ENCODE measurements around the gene PKD2L2.
"Not testable (repeated sequence)": the region's sequence is repeated elsewhere in the genome, so short reads cannot be mapped to it uniquely, and the experiment has no call there.

PKD2L2 gene

GRCh38 chr5:137954131-137954879, 65.0 kb downstream of the PKD2L2 start:
- H3K4me3 ChIP-seq (ENCODE audit: low read depth, low read length): no peak overlapping the region
- TF ChIP-seq, protein P1, sequence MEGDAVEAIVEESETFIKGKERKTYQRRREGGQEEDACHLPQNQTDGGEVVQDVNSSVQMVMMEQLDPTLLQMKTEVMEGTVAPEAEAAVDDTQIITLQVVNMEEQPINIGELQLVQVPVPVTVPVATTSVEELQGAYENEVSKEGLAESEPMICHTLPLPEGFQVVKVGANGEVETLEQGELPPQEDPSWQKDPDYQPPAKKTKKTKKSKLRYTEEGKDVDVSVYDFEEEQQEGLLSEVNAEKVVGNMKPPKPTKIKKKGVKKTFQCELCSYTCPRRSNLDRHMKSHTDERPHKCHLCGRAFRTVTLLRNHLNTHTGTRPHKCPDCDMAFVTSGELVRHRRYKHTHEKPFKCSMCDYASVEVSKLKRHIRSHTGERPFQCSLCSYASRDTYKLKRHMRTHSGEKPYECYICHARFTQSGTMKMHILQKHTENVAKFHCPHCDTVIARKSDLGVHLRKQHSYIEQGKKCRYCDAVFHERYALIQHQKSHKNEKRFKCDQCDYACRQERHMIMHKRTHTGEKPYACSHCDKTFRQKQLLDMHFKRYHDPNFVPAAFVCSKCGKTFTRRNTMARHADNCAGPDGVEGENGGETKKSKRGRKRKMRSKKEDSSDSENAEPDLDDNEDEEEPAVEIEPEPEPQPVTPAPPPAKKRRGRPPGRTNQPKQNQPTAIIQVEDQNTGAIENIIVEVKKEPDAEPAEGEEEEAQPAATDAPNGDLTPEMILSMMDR (IDR thresholded peaks at IDR 0.05; ENCODE audit: borderline replicate concordance, insufficient read depth, low read depth, low read length): no peak

DNA sequence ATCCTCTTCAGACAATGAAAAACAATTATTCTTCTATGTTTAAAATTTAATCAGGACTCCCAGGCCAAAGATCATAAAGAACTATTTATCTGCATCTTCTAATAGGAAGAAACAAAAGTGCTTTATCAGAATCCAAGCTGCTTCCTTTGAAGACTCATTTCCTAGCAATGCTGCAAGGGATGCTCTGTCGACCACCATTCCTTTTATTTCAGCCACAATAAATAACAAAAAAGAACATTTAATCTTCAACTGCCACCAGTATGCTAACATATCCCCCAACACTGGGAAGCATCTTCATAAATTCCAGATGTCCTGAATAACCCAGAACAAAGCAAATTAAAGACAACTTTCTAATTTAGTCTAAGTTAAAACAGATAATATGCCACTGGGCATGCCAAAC, 68.7 kb downstream of the PKD2L2 start:
- TF ChIP-seq, protein P1 (IDR thresholded peaks at IDR 0.05; ENCODE audit: borderline replicate concordance, insufficient read depth, low read depth, low read length): no peak
- H3K4me3 ChIP-seq (ENCODE audit: low read depth, low read length): no peak overlapping the region

DNA sequence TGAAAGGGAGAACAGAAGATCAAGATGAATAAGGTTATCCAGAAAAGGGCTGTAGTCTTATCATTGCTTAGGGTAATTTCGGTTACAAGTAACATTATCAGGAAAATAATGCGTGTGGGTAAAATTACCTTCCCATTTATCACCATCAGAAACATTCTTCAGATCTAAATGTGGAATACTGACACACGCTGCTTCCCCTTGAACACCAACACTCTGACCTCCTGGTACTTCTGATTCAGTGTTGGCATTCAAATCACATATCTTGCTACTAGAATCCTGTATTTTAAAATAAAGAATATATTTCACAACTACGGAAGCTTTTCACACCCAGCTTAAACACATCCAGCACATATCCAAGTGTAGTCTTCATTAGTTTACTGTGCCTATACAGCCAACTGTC, 70.2 kb downstream of the PKD2L2 start:
- no peak overlapping the region for H3K4me3 ChIP-seq (ENCODE audit: low read depth, low read length)
- TF ChIP-seq, protein P1 (IDR thresholded peaks at IDR 0.05; ENCODE audit: borderline replicate concordance, insufficient read depth, low read depth, low read length): no peak

DNA sequence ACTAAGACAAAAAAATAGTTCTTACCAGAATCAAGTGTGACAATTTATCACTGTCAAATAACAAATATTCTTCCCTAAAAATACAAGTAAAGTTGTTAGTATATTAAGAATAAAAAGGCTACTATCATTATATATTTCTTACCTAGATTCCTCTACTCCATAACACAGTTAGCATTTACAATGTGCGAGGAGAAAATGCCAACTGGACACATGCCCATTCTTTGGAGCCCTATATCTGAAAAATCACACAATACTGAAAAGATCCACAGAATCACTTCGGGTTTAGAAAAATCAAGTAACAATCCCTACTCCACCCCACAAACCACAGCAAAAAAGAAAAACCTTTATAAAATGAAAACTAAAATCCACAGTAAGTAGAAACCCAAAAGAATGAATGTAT, 70.9 kb downstream of the PKD2L2 start:
- no peak overlapping the region for H3K4me3 ChIP-seq (ENCODE audit: low read depth, low read length)
- TF ChIP-seq, protein P1 (IDR thresholded peaks at IDR 0.05; ENCODE audit: borderline replicate concordance, insufficient read depth, low read depth, low read length): no peak

- TF ChIP-seq, protein P1 (IDR thresholded peaks at IDR 0.05; ENCODE audit: borderline replicate concordance, insufficient read depth, low read depth, low read length): no peak
- H3K4me3 ChIP-seq (ENCODE audit: low read depth, low read length): no peak overlapping the region
Observed at GRCh38 chr5:137960819-137961218, 71.6 kb downstream of the PKD2L2 start.

GRCh38 chr5:137970384-137970783, 81.1 kb downstream of the PKD2L2 start:
- H3K4me3 ChIP-seq (ENCODE audit: low read depth, low read length): not testable (repeated sequence)

GRCh38 chr5:137975208-137975607, 86.0 kb downstream of the PKD2L2 start:
- H3K4me3 ChIP-seq (ENCODE audit: low read depth, low read length): no peak overlapping the region
- TF ChIP-seq, protein P1 (IDR thresholded peaks at IDR 0.05; ENCODE audit: borderline replicate concordance, insufficient read depth, low read depth, low read length): no peak
